Activated effector memory CD4-positive, alpha-beta T cell treated with Interleukin-2 at 50 U/mL for 16 hours (primary cell): ENCODE results near the gene C2.
"Not testable (repeated sequence)": the region's sequence is repeated elsewhere in the genome, so short reads cannot be mapped to it uniquely, and the experiment has no call there.

Source experiments
- DNase-seq: peaks from one replicate; pipeline ENCODE4 v3.0.0-alpha.2; 2020

C2 gene

GRCh38 chr6:31979238-31979898 is 51.9 kb downstream of the C2 start:
- DNase-seq = no peak

GRCh38 chr6:31980195-31980876 is 52.8 kb downstream of the C2 start:
- not testable (repeated sequence) for DNase-seq

GRCh38 chr6:31980998-31981397 is 53.5 kb downstream of the C2 start:
- DNase-seq = not testable (repeated sequence)

- DNase-seq = not testable (repeated sequence)
Observed at GRCh38 chr6:31981744-31982143, 54.2 kb downstream of the C2 start, which contains the start of gene C4A. Gene C4A, plus strand, starts transcription at chr6:31982057. Its CDS starts 51 bp downstream, at chr6:31982108.

- DNase-seq = not testable (repeated sequence)
Observed at GRCh38 chr6:31989363-31989762, 61.8 kb downstream of the C2 start.

- DNase-seq = not testable (repeated sequence)
Observed at GRCh38 chr6:31994421-31994820, 66.9 kb downstream of the C2 start.
